HepG2 (cell line): ENCODE measurements around the gene GRK4. TPM values are rescaled to one million over a fixed set of nuclear protein-coding genes. Genes with fewer than 3 reads are reported as not detected.
A peak's percentile ranks its signal among the peaks of the same experiment; 100 is the strongest.

Experiments
- ATAD3A ChIP-seq: sonication (generic); formaldehyde crosslinking; IDR thresholded peaks from 2 replicates; pipeline ENCODE4 v1.4.0; 2020; ENCODE audit warnings: missing genetic modification reagents
- CAMTA2 ChIP-seq: sonication (generic); formaldehyde crosslinking; IDR thresholded peaks from 2 replicates; pipeline ENCODE4 v1.4.0; 2020; ENCODE audit warnings: mild to moderate bottlenecking, missing genetic modification reagents, borderline replicate concordance
- GATAD2A ChIP-seq: IDR thresholded peaks from 2 replicates; pipeline ENCODE4 v1.6.1; 2016
- GTF2F1 ChIP-seq: fragments of 150-350 bp; IDR thresholded peaks from 2 replicates; pipeline ENCODE4 v1.6.1; 2014; ENCODE audit warnings: low read length
- HNRNPK ChIP-seq: fragments of 200-400 bp; formaldehyde crosslinking; IDR thresholded peaks from 2 replicates; pipeline ENCODE4 v1.6.1; 2018; ENCODE audit warnings: low read length, low read depth, moderate library complexity, mild to moderate bottlenecking; ENCODE audit not compliant: poor library complexity, severe bottlenecking
- IKZF4 ChIP-seq: sonication (generic); formaldehyde crosslinking; IDR thresholded peaks from 2 replicates; pipeline ENCODE4 v1.5.1; 2020; ENCODE audit warnings: borderline replicate concordance, mild to moderate bottlenecking, low read depth, missing genetic modification reagents; ENCODE audit errors: not compliant biosample characterization
- KMT2B ChIP-seq: IDR thresholded peaks from 2 replicates; pipeline ENCODE4 v1.6.1; 2016; ENCODE audit warnings: missing genetic modification reagents, missing compliant biosample characterization
- MED1 ChIP-seq: sonication (generic); formaldehyde crosslinking; IDR thresholded peaks from 2 replicates; pipeline ENCODE4 v1.4.0; 2020; ENCODE audit warnings: missing genetic modification reagents
- MXI1 ChIP-seq: IDR thresholded peaks from 3 replicates; pipeline ENCODE4 v1.6.1; 2012; ENCODE audit warnings: low read depth, low read length, inconsistent platforms, borderline replicate concordance
- NFIC ChIP-seq: IDR thresholded peaks from 2 replicates; pipeline ENCODE4 v1.6.1; 2012; ENCODE audit warnings: mild to moderate bottlenecking, low read length, inconsistent platforms
- PLRG1 ChIP-seq: fragments of 450-650 bp; conservative IDR thresholded peaks from 2 replicates; pipeline ENCODE4 v1.6.1; 2016
- PPARG ChIP-seq: conservative IDR thresholded peaks from 2 replicates; pipeline ENCODE4 v1.6.1; 2016; ENCODE audit warnings: missing biosample characterization, missing genetic modification reagents
- ZMYM4 ChIP-seq: sonication (generic); formaldehyde crosslinking; IDR thresholded peaks from 2 replicates; pipeline ENCODE4 v1.8.1; 2023; ENCODE audit warnings: mild to moderate bottlenecking, missing genetic modification reagents
- ZNF331 ChIP-seq: sonication (generic); formaldehyde crosslinking; IDR thresholded peaks from 2 replicates; pipeline ENCODE4 v1.4.0; 2020; ENCODE audit warnings: missing genetic modification reagents
- ZNF337 ChIP-seq: sonication (generic); formaldehyde crosslinking; IDR thresholded peaks from 2 replicates; pipeline ENCODE4 v1.5.1; 2020; ENCODE audit warnings: missing genetic modification reagents, low read depth, mild to moderate bottlenecking, borderline replicate concordance
- ZNF546 ChIP-seq: sonication (generic); formaldehyde crosslinking; conservative IDR thresholded peaks from 2 replicates; pipeline ENCODE4 v1.8.1; 2023; ENCODE audit warnings: mild to moderate bottlenecking, missing genetic modification reagents
- ZNF557 ChIP-seq: sonication (generic); formaldehyde crosslinking; IDR thresholded peaks from 2 replicates; pipeline ENCODE4 v1.4.0; 2020; ENCODE audit warnings: missing genetic modification reagents
- ZNF672 ChIP-seq: sonication (generic); formaldehyde crosslinking; IDR thresholded peaks from 2 replicates; pipeline ENCODE4 v1.8.1; 2022; ENCODE audit warnings: missing genetic modification reagents
- ZNF747 ChIP-seq: sonication (generic); formaldehyde crosslinking; IDR thresholded peaks from 2 replicates; pipeline ENCODE4 v1.8.1; 2023; ENCODE audit warnings: missing genetic modification reagents, mild to moderate bottlenecking, borderline replicate concordance
- polyA plus RNA-seq, 8 experiments: library from polyadenylated mRNA; depleted of rRNA in 3 of 8; stranded (reverse) in 7 of 8; unstranded in 1 of 8; fragments of >200 nt; fragmentation: Illumina TruSeq in 4 of 8; extraction: Trizol in 4 of 8; gene quantifications; 2 replicates each; pipeline versions ENCODE4 v1.2.1 to v1.2.3, GENCODE V29; 2011 to 2016; ENCODE audit warnings: low read depth in 4 of 8, missing spikeins in 1 of 8, mixed read lengths in 1 of 8; ENCODE audit not compliant: insufficient read depth in 1 of 8
- total RNA-seq, 5 experiments: library from RNA; depleted of rRNA; stranded (reverse); fragments of >200 nt; fragmentation: Illumina TruSeq; extraction: Trizol; gene quantifications; 2 replicates each; pipeline ENCODE4 v1.2.3, GENCODE V29; 2016; ENCODE audit warnings: low read depth in 1 of 5
- TF ChIP-seq, protein P1 (sequence below): IDR thresholded peaks from 2 replicates; pipeline ENCODE4 v1.6.1; 2016
- TF ChIP-seq, protein P2 (sequence below): sonication (generic); formaldehyde crosslinking; IDR thresholded peaks from 2 replicates; pipeline ENCODE4 v1.4.0; 2020; ENCODE audit warnings: missing genetic modification reagents
- TF ChIP-seq, protein P3 (sequence below): sonication (generic); formaldehyde crosslinking; IDR thresholded peaks from 2 replicates; pipeline ENCODE4 v1.4.0; 2020; ENCODE audit warnings: missing genetic modification reagents, borderline replicate concordance
- TF ChIP-seq, protein P4 (sequence below): sonication (generic); formaldehyde crosslinking; IDR thresholded peaks from 2 replicates; pipeline ENCODE4 v1.4.0; 2020; ENCODE audit warnings: missing genetic modification reagents, borderline replicate concordance

The GRK4 gene
- total and polyA plus RNA-seq, 2 of the 13 experiments (the other 11 are each of a cell fraction or from before 2014, with no cell fraction given): 1.8 to 2.0 TPM

DNA sequence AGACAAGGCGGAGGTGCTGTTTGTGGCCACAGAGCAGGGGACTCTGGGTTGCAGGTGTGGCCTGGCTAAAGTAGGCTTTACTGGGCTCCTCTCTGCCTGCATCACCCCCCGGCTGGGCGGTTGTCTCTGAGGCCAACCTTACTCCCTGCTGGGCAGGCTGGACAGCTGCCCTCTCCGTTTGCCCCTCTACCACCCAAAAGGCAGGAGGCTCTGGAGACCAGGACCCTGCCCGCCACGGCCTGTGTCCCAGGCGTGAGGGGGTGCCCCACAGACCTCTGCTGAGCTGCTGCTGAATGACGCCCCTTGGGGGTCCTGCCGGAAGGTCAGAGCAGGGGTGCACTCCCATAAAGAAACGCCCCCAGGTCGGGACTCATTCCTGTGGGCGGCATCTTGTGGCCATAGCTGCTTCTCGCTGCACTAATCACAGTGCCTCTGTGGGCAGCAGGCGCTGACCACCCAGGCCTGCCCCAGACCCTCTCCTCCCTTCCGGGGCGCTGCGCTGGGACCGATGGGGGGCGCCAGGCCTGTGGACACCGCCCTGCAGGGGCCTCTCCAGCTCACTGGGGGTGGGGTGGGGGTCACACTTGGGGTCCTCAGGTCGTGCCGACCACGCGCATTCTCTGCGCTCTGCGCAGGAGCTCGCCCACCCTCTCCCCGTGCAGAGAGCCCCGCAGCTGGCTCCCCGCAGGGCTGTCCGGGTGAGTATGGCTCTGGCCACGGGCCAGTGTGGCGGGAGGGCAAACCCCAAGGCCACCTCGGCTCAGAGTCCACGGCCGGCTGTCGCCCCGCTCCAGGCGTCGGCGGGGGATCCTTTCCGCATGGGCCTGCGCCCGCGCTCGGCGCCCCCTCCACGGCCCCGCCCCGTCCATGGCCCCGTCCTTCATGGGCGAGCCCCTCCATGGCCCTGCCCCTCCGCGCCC lies 110.0 kb downstream of the GRK4 start (continued):
- TF ChIP-seq MED1 (CRISPR knock-in tag): peak; percentile 69; the same call in 1 of the 2 replicates
- TF ChIP-seq MXI1: no peak; the same call in 2 of the 3 replicates
- TF ChIP-seq KMT2B (CRISPR knock-in tag): no peak
- TF ChIP-seq GTF2F1: 0 out of 2 replicates have a peak, but pooled peaks have one; percentile 17
- peak; percentile 92 for TF ChIP-seq HNRNPK
- TF ChIP-seq IKZF4 (CRISPR knock-in tag): no peak
- TF ChIP-seq, protein P1, sequence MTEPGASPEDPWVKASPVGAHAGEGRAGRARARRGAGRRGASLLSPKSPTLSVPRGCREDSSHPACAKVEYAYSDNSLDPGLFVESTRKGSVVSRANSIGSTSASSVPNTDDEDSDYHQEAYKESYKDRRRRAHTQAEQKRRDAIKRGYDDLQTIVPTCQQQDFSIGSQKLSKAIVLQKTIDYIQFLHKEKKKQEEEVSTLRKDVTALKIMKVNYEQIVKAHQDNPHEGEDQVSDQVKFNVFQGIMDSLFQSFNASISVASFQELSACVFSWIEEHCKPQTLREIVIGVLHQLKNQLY (CRISPR knock-in tag): 0 out of 2 replicates have a peak, but pooled peaks have one; percentile 54
- TF ChIP-seq ZMYM4 (CRISPR knock-in tag): peak; percentile 51
- peak; percentile 11; the same call in 1 of the 2 replicates for TF ChIP-seq GATAD2A (CRISPR knock-in tag)
- TF ChIP-seq, protein P2, sequence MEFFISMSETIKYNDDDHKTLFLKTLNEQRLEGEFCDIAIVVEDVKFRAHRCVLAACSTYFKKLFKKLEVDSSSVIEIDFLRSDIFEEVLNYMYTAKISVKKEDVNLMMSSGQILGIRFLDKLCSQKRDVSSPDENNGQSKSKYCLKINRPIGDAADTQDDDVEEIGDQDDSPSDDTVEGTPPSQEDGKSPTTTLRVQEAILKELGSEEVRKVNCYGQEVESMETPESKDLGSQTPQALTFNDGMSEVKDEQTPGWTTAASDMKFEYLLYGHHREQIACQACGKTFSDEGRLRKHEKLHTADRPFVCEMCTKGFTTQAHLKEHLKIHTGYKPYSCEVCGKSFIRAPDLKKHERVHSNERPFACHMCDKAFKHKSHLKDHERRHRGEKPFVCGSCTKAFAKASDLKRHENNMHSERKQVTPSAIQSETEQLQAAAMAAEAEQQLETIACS (CRISPR knock-in tag): 0 out of 2 replicates have a peak, but pooled peaks have one; percentile 43
- TF ChIP-seq ZNF337: no peak
- no peak for TF ChIP-seq ATAD3A (CRISPR knock-in tag)
- no peak for TF ChIP-seq ZNF546 (CRISPR knock-in tag)
- TF ChIP-seq ZNF331: peak; percentile 64
- TF ChIP-seq, protein P3, sequence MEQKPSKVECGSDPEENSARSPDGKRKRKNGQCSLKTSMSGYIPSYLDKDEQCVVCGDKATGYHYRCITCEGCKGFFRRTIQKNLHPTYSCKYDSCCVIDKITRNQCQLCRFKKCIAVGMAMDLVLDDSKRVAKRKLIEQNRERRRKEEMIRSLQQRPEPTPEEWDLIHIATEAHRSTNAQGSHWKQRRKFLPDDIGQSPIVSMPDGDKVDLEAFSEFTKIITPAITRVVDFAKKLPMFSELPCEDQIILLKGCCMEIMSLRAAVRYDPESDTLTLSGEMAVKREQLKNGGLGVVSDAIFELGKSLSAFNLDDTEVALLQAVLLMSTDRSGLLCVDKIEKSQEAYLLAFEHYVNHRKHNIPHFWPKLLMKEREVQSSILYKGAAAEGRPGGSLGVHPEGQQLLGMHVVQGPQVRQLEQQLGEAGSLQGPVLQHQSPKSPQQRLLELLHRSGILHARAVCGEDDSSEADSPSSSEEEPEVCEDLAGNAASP: peak; percentile 66; the same call in 1 of the 2 replicates
- TF ChIP-seq CAMTA2 (CRISPR knock-in tag): no peak
- TF ChIP-seq ZNF672 (CRISPR knock-in tag): no peak
- TF ChIP-seq ZNF557 (CRISPR knock-in tag): no peak
- TF ChIP-seq PLRG1: no peak
- no peak for TF ChIP-seq NFIC
- 0 out of 2 replicates have a peak, but pooled peaks have one; percentile 49 for TF ChIP-seq ZNF747
- TF ChIP-seq PPARG: peak; percentile 41; the same call in 1 of the 2 replicates
- TF ChIP-seq, protein P4, sequence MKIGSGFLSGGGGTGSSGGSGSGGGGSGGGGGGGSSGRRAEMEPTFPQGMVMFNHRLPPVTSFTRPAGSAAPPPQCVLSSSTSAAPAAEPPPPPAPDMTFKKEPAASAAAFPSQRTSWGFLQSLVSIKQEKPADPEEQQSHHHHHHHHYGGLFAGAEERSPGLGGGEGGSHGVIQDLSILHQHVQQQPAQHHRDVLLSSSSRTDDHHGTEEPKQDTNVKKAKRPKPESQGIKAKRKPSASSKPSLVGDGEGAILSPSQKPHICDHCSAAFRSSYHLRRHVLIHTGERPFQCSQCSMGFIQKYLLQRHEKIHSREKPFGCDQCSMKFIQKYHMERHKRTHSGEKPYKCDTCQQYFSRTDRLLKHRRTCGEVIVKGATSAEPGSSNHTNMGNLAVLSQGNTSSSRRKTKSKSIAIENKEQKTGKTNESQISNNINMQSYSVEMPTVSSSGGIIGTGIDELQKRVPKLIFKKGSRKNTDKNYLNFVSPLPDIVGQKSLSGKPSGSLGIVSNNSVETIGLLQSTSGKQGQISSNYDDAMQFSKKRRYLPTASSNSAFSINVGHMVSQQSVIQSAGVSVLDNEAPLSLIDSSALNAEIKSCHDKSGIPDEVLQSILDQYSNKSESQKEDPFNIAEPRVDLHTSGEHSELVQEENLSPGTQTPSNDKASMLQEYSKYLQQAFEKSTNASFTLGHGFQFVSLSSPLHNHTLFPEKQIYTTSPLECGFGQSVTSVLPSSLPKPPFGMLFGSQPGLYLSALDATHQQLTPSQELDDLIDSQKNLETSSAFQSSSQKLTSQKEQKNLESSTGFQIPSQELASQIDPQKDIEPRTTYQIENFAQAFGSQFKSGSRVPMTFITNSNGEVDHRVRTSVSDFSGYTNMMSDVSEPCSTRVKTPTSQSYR (CRISPR knock-in tag): peak; percentile 16; the same call in 1 of the 2 replicates
